GM08714 (cell line): ENCODE measurements around the gene SDK1.
"Not testable (repeated sequence)": the region's sequence is repeated elsewhere in the genome, so short reads cannot be mapped to it uniquely, and the experiment has no call there.

Source experiments
- H3K4me3 ChIP-seq: fragments of 200-500 bp; sonication (Bioruptor generic); 2 replicates; pipeline ENCODE4 v1.5.1; 2014; ENCODE audit warnings: mild to moderate bottlenecking, low read length, inconsistent platforms
- ZNF274 ChIP-seq: IDR thresholded peaks from 2 replicates; pipeline ENCODE4 v1.6.1; 2012; ENCODE audit warnings: mild to moderate bottlenecking, low read depth, low read length

SDK1 gene

DNA sequence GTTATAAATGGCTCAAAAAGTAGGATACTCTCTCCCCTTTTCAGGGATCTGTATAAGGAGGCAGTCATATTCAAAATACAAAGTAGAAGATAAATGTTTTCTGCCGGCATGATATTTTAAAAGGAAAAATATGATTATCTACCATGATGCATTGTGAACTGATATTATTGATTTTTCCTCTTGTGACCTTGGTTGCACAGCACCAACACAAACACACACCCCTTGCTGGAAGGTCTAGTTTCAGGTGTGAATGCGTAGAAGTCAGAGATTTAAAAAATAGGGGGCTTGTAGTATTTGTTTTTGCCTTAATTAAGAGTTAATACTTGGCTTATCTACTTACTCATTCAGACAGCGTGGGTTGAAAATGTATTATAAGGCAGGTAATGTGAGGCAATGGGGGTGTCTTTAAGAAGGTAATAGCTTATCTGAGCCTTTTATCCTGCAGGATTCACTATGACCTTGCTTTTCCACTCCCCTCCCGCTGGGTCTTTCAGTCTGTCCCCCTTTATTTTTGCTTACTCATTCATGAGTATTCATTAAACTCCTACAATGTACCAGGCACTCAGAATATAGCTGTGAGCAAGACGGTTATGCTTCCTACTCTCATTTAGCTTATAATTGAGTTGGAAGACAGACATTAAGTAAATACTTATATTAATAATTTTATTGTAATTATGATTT, 390.6 kb downstream of the SDK1 start:
- H3K4me3 ChIP-seq, result no peak overlapping the region
- TF ChIP-seq ZNF274, result no peak

DNA sequence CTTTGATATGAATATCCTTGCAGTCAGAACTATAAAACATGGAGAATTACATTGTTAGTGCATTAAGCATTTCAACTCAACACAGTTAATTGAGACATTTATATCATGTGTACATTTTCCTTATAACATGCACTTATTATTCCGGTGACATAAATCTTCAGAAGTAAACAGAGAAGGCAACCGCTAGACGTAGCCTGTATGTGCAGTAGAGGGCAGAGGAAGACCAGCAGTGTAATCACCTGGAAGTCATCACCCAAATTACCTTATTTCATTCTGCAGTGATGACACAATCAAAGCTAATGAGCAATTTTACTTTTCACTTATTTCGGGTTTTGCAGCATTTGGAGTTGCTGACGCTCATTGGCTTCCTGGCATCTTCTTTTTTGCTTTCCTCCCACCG, 394.6 kb downstream of the SDK1 start:
- no peak for TF ChIP-seq ZNF274
- H3K4me3 ChIP-seq, result no peak overlapping the region

GRCh38 chr7:3696113-3696512, 395.1 kb downstream of the SDK1 start:
- TF ChIP-seq ZNF274, result no peak
- no peak overlapping the region for H3K4me3 ChIP-seq

DNA sequence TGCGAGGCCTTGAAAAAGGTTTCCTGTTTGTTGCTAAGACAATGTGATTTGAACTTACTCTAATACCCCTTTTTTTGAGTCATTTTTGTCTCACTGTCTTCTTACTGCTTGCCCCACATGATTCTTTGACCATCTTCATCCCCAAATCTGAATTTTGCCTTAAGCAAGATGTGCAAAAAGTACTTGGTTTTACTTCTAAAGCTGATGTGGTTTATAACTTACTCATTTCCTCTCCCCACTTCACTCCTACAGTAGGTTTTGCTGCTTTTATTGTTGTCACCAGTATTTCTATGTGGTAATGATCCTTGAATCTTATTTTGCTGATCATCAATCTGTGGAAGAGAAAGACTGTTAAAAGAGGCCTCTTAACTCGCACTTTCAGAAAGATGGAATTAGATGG, 396.4 kb downstream of the SDK1 start:
- no peak overlapping the region for H3K4me3 ChIP-seq

GRCh38 chr7:3705258-3705657, 404.2 kb downstream of the SDK1 start:
- TF ChIP-seq ZNF274, result no peak
- no peak overlapping the region for H3K4me3 ChIP-seq

More for the DNA sequence above, 396.4 kb downstream of the SDK1 start:
- TF ChIP-seq ZNF274, result no peak

DNA sequence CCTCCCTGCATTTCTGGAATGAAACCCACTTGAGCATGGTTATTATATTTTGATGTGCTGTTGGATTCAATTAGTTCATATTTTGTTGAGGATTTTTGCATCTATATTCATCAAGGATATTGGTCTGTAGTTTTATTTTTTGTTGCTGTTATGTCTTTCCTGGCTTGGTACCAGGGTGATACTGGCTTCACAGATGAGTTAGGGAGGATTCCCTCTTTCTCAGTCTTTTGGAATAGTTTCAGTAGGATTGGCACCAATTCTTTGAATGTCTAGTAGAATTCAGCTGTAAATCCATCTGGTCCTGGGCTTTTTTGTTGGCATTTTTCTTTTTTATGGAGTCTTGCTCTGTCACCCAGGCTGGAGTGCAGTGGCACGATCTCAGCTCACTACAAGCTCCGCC, 405.0 kb downstream of the SDK1 start:
- not testable (repeated sequence) for H3K4me3 ChIP-seq

GRCh38 chr7:3710122-3710521, 409.1 kb downstream of the SDK1 start:
- no peak overlapping the region for H3K4me3 ChIP-seq
- no peak for TF ChIP-seq ZNF274

DNA sequence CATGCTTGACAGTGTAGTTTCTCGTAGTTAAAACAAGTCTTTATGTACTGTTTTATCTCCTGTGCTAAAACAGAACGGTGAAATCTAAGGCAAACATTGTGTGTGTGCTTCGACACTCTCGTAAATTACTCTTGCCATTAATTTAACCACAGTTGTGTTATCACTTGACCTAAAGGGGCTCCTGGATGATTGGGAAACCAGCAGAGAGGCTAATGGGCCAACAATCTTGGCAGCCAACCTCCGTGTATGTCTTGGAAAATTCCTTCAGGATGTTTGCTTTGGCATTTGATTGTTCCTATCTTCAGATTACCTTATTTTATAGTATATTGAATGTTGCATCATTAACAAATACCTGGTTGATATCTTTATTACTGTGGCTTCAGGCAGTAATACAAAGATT, 409.5 kb downstream of the SDK1 start:
- no peak for TF ChIP-seq ZNF274
- H3K4me3 ChIP-seq, result no peak overlapping the region

- no peak overlapping the region for H3K4me3 ChIP-seq
- no peak for TF ChIP-seq ZNF274
These were observed 411.8 kb downstream of the SDK1 start for GRCh38 chr7:3712841-3713240.

DNA sequence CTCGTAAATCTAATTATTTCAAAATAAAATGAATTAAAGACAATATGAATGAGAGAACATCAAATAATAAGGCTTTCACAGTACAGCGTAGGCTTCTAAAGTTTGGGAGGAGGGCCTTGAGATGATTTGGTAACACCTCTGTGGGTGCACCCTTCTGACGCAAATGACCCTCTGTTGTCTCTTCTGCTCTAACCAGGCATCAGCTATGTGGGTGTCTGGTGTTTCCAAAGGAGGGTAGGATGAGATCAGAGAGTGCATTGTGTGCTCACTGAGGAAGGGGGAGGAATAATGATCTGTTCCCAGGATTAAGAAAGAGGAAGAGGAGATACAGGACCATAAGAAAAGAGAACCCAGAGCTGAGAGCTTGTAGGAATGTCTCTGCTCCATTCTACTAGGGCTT, 420.4 kb downstream of the SDK1 start:
- no peak for TF ChIP-seq ZNF274
- H3K4me3 ChIP-seq, result no peak overlapping the region

GRCh38 chr7:3722396-3722922, 421.4 kb downstream of the SDK1 start:
- no peak overlapping the region for H3K4me3 ChIP-seq

GRCh38 chr7:3725155-3726059, 424.4 kb downstream of the SDK1 start:
- no peak for TF ChIP-seq ZNF274

More at GRCh38 chr7:3722396-3722922, 421.4 kb downstream of the SDK1 start:
- TF ChIP-seq ZNF274, result no peak

GRCh38 chr7:3730276-3730675, 429.2 kb downstream of the SDK1 start:
- H3K4me3 ChIP-seq, result no peak overlapping the region
- no peak for TF ChIP-seq ZNF274

More at GRCh38 chr7:3725155-3726059, 424.4 kb downstream of the SDK1 start:
- no peak overlapping the region for H3K4me3 ChIP-seq

DNA sequence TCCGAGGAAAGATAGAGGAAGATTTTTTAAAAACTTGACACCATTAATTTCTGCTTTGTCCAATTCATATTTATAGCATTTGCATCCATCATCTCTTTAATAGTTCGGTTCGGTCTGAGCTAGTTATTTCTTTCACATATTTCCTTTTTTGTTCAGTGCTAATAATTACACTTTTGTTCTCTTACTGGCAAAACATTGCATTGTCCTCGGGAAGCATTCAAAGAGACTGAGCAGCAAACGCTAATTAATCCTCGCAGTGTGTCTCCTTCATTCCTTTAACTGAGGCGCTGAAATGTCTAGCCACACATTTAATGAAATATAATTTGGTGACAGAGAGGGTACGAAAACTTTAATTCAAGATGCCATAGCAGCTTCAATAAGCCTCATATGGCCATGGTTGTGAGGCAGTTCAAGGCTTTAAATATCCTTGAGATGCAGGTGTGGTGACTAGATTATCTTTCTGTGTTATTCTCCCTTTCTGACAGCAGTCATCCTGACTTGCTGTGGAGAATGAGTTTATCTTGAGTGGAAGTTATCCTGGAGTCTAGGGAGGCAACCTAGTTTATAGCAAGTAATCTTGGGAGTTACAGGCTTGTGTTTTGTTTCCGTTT, 431.4 kb downstream of the SDK1 start:
- TF ChIP-seq ZNF274, result no peak
- H3K4me3 ChIP-seq, result no peak overlapping the region
